NCI-H524 (cell line): ENCODE measurements around the gene SYNE2.
"Not testable (repeated sequence)": the region's sequence is repeated elsewhere in the genome, so short reads cannot be mapped to it uniquely, and the experiment has no call there.

Source experiments
- DNase-seq, 2 experiments: peaks; one replicate each; lab custom pipeline; 2025; lab: John Stamatoyannopoulos, UW

SYNE2 gene

DNA sequence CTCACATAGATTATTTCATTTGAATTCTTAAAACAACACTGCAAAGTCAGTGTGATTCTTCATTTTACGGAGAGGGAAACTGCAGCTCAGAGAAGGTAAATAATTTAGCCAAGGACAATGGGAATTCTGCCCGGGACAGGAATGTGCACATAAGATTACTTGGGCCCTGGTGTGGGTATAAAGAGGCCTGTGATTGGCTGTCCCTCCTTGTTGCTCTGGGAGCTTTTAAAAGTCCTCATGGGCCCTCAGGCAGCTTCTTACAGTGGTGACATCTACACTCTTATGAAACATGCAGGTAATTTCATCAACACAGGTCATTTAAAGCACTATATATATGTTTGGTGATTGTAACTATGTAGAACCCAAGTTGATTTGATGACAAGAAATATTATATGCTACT is 341.0 kb downstream of the SYNE2 start:
- no peak for DNase-seq

DNA sequence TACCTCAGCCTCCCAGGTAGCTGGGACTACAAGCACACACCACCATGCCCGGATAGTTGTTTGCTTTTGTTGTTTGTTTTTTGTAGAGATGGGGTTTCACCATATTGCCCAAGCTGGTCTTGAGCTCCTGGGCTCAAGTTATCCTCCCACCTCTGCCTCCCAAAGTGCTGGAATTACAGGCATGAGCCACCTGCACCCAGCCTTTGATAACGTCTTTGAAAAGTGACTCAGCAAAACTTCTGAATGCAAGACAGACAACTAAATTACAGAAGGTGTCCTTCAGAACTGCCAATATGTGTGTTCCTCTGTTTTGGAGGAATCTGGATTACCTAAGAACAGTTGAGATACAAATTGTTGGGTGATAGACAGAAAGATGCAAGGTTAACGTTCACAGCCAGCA is 341.6 kb downstream of the SYNE2 start:
- no peak for DNase-seq

DNA sequence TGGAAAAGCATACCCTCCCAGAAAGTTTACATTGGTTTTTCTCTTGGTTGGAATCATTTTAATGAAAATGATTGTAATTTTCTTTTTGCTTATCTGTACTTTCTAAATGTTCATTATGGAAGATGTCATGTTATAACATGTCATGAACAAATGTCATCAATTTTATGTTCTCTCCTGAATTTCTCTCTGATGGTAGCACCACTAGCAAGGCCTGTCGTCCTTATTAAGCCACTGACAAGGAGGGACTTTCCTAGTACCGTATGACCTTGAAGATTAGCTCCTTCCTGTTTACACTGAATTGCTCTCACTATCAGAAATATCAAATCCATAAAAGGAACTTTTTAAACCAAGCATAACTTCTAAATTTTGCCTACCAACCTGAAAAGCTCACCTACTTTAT is 342.4 kb downstream of the SYNE2 start:
- no peak for DNase-seq

DNA sequence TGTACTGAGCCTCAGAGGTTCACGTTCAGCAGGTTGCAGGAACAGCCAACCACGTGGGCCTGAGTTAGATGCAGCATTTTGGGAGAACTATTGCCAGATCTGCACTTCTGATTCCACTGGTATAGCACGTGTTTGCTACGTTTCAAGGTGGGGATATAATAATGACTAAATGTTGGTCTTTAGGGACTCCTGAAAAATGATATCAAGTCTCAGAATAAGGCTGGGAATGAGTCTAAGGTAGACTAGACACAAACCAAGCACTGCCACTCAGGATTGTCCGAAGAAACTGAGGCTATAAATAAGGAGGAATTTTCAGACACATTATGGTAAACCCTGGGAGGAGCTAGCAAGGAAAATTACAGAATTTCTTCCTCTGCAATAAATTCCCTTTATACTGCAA is 343.3 kb downstream of the SYNE2 start:
- DNase-seq = peak in 1 of 2 experiments; percentile 61

DNA sequence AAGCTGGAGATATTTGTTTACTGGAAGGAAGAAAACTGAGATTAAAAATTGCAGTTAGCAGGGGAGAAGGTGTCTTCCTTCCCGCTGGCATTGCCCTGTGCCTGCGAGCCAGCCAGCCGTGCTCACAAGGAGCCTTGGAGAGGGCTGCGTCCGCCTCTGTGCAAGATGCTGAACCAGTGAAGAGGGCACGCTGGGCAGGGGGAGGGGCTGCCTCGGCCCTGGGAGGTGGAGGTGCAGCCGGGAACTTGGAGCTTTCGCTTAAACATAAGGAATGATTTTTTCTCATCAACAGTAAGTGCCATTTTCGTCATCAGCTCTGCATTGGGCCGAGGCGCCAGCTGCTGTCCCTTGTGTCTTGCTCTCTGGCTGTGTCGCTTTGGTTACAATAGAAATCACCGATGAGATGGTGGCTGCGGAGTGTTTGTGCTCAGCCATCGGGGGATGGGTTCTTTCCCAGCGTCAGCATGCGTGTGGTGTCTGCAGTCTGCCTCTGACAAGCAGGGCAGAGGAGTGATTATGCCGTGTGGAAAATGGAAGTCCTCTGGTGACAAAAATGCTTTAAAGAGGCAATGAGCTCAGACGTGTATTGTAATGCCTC is 344.1 kb downstream of the SYNE2 start:
- peak; percentile 96 to 100 for DNase-seq

DNA sequence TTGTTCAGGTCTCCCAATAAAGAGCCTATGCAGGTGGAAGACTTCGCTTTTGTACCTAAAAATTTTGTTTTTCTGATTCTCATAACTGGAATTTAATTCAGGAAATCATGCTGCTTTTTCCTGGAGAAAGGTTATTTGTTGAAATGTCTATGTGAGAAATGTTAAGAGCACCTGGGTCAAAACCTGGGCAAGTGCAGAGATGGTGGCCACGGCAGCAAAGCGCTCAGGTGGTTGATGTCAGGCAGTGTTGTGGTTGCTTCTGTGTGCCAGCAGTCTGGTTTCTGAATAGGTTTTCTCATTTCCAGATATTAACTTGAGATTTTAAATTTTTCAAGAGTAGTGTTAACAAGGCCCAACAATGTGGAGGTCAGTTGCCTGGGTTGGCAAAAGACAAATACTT is 345.2 kb downstream of the SYNE2 start:
- DNase-seq = no peak

DNA sequence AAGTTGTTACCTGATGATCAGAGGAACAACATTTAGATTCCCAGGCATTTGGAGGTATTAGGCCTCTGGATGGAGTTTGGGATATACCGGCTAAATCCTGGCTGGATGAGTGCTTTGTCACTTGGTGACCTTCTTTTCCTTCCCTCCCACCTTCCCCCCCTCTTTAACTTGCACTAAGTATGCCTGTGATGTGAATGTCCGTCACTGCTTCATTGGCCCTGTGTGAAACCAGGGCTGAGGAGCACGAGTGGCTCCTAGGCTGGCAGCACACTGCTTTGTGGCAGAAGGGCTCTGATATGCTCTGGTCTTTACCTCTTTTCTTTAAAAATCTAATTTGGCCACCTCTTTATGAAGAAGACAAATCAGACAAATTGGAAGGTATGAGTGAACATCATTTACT is 345.7 kb downstream of the SYNE2 start:
- DNase-seq = no peak

DNA sequence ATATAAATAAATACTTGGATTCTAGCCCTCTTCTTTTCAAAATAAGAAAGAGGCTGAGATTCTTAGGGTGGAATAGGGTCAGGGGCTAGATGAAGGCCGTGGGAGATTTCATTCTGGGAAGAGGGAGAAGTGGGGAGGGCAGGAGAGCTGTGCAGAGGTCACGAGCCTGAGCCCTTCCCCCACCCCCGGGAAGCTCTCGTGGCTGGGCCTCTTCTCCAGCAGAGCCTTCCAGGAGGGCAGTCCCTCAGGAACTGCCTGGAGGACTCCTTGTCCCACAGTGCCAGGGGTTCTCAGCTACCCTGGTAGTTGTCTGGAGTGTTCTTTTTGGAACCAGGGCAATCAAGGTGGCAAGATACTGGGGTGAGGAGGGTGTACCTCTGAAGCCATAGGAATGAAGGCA is 347.4 kb downstream of the SYNE2 start:
- DNase-seq = no peak

DNA sequence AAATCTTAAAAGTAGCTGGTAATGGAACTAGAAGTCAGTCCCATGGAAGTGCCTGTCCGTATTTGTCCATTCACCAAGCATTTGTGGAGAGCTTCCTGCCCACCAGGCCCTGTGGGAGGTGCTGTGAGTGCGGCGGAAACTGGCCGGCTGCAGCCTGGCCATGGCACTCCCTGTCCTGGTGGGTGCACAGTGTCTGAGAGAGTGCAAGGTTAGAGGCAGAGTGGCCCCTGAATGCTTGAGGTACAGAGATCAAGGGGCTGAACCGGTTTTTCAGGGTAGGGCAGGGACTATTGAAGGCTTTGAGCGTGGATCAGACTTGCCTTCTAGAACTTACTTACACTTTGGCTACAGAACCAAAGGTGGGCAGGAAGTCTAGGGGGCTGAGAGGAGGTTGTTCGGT is 348.5 kb downstream of the SYNE2 start:
- DNase-seq = no peak

DNA sequence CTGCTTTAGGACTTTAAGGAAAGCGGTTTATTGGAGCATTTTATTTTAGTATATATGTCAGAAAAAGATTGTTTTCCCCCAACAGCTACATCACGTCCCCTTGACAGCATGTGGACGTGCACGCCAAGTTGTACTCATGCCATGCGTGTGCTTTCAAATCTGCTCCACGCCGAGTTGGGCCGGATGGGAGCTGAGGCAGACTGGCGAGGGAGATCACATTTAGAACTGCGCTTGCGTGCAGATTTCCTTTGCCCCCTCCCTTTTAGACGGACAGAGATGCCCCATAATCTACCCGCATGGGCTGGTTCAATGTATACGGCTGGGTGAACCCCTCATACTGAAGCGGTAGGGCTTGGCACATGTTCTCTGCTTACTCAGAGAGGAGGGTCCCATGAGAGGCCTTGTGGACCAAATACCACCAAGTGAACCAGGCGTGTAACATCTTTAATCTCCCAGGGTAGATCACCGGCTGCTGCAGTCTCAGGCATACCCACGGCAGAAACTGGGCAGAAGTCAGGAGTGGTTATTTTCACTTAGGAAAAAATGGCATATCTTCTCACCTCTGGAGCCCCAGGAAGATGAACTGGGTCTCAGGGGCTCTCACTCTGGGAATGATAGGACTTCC is 349.2 kb downstream of the SYNE2 start:
- no peak for DNase-seq

DNA sequence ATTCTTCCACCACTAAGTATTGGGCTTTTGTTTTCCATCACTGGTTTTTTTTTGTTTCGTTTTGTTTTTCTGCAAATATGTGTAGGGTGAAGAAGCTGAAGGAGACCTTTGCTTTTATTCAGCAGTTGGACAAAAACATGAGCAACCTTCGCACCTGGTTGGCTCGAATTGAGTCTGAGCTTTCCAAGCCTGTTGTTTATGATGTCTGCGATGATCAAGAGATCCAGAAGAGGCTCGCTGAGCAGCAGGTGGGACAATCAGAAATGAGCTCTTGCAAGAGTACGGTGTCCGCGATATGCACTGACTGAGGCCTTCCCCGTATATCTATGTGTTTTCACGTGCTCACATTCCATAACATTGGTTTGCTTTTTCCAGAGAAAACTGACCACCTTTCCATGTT is 349.9 kb downstream of the SYNE2 start:
- DNase-seq = no peak

DNA sequence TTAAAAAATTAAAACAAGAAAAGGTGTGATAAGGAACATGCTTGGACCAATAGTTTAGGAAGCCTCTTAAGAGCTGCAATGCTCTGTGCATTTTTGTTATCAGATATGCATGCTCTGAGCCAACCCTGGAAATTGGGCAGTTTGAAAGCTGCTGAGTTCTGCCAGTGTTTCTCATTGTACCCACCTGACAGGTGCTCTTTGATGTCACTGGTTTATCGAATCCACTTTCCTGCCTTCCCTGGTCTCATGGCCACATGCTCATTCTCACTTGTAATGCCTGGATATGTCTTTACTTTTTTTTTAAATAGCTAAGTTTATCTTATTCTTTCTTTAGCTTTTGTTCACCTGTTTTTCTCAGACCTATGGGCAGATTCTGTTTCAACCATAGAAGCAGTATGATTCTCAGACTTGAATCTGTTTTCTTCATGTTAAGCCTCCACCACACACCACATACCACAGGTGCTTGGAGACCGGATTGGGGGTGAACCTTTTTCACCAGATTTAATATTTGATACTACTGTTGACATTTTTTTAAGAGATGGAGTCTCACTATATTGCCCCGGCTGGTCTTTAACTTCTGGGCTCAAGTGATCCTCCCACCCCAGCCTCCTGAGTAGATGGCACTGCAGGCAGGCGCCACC is 350.7 kb downstream of the SYNE2 start:
- no peak for DNase-seq

DNA sequence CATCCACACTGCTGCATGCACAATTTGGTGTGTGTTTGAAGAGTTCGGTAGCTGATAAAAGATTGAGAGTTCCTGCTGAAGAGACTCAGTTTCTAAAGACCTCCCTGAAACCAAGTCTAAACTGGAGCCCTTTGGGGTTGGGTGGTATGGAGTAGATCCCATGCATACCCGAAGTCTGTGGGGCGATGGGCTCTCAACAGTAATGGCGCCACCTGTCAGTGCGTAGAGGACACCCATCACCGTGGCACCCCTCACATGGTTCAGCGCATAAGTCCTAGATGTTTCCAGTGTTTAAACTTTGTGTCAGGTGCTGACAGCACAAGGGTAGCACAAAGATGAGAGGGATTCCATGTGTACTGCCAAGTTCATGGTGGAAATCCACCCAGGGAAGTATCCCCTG is 355.5 kb downstream of the SYNE2 start:
- no peak for DNase-seq

DNA sequence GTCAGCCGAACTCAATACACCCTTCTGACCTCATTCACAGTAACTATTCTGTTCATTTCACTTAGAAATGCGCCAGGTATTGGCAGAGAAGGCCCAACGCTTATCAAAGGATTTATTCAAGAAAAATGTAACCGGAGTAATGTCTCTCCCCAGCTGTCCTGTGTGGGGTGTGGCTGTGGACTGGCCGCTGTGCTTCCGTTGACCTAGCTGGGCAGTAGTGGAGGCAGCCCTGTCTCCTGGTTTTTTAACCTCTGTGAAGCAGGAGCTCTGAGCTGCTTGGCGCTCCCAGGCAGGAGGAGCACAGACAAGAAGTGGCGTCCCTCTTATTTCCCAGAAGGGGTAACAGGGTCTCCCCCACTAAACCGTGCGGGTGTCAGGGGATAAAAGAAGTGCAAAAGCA is 356.2 kb downstream of the SYNE2 start:
- no peak for DNase-seq

DNA sequence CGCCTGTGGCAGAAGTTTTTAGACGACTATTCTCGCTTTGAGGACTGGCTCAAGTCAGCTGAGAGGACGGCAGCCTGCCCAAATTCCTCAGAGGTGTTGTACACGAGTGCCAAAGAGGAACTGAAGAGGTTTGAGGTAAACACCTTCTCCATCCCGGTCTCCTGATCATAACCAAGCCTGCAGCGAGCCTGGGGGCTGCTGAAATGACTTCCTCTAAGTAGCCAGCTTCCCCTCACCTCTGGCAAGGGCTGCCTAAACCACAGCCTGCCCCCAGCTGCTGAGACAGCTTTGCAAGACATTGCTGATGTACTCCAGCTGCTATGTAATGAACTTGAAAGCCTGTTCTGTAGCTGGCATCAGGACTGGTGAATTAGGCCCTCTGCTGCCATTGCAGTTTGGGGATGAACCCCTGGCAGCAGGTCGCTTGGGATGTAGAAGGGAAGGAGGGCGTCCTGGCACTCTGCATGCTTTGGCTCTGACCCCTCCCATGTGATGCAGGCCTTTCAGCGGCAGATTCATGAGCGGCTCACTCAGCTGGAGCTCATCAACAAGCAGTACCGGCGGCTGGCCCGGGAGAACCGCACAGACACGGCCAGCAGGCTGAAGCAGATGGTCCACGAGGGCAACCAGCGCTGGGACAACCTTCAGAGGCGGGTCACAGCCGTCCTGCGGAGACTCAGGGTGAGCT is 356.8 kb downstream of the SYNE2 start:
- DNase-seq = peak; percentile 77 to 91

DNA sequence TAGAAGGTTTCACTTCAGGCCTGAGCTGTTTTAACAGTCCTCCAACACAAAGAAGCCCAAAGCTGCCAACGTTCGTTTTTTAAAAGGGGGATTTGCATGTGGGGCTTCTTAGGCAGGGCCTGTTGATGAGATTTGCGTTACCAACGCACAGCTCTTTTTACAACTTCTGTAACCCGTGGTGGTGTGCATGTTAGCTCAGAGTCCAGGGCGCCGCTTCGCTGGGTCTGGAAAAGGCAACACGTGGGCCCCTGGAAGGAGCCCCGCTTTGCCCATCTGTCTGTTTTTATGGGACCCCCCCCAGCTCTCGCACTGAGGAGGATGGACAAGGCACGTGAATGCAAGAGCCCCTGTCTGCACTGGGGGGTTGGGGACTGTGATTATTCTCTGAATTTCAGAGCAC is 357.4 kb downstream of the SYNE2 start:
- DNase-seq = peak in 1 of 2 experiments; percentile 82

DNA sequence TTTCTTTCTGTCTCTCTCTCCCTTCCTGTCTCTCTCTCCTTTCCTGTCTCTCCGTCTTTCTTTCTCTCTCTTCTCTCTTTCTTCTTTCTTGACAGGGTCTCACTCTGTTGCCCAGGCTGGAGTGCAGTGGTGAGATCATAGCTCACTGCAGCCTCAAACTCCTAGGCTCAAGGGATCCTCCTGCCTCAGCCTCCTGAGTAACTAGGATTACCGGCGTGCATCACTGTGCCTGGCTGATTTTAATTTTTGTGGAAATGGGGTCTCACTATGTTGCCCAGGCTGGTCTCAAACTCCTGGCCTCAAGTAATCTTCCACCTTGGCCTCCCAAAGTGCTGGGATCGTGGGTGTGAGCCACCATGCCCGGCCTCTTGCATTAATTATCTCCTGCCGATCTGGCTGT is 358.1 kb downstream of the SYNE2 start:
- not testable (repeated sequence) for DNase-seq

DNA sequence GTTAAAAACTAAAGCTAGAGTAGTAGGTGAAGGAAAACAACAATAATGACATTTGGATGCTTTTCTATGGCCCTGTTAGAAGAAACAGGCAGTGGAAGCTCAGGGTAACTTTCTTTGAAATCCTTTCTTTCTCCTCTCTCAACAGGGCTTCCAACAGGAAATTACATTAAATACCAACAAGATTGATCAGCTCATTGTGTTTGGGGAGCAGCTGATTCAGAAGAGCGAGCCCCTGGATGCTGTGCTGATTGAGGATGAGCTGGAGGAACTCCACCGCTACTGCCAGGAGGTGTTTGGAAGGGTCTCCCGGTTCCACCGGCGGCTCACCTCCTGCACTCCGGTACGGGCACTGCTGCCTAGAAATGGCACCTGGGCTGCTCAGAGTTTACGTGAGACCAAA is 359.9 kb downstream of the SYNE2 start:
- no peak for DNase-seq

DNA sequence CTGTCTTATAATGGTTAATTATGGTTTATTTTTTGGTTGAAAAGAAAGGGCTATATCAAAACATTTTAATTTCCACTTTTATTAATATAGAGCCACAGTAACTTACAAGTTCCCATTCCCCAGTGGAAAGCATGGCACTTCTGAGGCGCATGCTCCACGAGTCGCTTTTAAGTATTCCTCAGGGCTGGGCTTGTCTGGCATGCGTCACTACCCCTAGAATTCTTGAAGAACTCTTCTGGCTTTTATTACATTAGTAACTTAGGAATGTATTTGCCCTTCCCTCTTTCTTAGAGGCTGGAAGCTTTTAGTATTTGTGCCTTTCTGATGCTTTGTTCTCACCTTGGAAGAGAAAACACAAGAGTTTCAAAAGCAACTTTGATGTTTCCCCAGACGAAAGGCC is 360.3 kb downstream of the SYNE2 start:
- no peak for DNase-seq

DNA sequence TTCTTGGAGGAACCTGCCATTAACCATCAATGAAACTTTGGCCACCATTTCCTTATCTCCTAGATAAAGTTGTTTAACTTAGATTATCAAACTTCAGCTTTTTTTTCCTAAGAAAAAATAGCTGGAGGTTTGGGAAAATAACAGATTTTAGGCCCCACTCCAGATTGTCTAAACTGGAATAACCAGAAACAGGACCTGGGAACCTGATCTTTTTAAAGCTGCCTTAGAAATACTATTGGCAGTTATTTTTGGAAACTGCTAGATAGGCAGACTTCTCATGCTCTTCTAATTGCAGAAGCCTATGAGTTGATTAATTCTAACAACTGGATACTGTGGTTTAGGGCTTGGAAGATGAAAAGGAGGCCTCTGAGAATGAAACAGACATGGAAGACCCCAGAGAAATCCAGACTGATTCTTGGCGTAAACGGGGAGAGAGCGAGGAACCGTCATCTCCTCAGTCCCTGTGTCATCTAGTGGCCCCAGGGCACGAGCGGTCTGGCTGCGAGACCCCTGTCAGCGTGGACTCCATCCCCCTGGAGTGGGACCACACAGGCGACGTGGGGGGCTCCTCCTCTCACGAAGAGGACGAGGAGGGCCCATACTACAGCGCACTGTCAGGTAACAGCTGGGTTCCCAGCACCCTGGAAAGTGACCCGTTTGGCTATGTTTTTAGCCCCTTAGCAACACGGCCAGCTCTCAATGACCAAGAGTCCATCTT is 361.2 kb downstream of the SYNE2 start:
- DNase-seq = no peak

DNA sequence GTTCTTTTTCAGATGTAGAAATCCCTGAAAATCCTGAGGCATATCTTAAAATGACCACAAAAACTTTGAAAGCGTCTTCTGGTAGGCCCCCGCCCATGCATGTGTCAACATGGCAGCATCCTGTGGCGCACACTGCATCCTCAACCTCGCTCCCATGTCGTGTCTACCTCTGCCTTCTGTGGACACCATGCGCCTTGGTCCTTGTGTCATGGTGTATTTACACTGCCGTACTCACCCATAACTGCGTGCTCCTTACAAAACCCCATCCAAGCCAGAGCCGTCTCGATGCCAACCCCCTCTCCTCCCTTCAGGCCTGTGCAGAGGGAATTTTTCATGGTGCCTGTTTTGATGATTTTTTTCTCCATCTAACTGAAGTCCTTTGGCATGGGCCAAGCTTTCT is 362.5 kb downstream of the SYNE2 start:
- DNase-seq = no peak

DNA sequence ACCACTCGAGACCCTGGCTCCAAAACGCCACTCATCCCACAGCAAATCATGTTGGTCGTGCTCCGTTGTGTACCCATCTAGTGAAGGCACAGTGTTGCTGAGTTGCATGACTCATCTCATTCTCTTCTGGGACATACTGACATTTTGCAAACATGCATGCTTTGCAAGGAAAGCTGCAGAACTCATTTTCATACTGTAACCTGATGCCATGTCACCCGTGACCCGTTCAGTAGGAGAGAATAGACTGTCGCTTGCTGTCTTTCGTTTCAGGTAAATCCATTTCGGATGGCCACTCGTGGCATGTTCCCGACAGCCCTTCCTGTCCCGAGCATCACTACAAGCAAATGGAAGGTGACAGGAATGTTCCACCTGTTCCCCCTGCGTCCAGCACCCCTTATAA is 363.2 kb downstream of the SYNE2 start:
- DNase-seq = no peak

DNA sequence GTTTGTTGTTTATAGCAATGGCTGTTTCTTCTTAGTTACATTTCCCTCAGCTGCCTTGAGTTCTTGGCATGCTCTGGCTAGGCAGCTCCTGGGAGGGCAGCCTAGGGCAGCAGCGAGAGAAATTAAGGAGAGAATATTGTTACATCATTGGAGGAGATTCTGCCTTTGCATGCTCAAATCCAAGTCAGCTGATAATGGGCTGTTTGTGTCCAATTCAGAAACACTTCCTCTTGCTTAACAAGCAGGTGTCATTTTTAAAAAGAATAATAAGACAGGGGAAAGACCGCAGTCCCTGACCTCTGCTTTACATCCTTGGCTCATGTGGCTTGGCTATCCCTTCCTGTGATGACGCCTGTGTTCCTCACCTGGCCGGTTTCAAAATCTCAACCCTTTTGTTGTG is 364.5 kb downstream of the SYNE2 start:
- DNase-seq = no peak
